ENCODE measurements around the gene C8G. TPM values are rescaled to one million over a fixed set of nuclear protein-coding genes. Genes with fewer than 3 reads are reported as not detected.

C8G gene
- total and polyA plus RNA-seq, 2 of the 13 experiments (the other 11 are each of a cell fraction or from before 2014, with no cell fraction given) = 4.9 to 12.8 TPM

DNA sequence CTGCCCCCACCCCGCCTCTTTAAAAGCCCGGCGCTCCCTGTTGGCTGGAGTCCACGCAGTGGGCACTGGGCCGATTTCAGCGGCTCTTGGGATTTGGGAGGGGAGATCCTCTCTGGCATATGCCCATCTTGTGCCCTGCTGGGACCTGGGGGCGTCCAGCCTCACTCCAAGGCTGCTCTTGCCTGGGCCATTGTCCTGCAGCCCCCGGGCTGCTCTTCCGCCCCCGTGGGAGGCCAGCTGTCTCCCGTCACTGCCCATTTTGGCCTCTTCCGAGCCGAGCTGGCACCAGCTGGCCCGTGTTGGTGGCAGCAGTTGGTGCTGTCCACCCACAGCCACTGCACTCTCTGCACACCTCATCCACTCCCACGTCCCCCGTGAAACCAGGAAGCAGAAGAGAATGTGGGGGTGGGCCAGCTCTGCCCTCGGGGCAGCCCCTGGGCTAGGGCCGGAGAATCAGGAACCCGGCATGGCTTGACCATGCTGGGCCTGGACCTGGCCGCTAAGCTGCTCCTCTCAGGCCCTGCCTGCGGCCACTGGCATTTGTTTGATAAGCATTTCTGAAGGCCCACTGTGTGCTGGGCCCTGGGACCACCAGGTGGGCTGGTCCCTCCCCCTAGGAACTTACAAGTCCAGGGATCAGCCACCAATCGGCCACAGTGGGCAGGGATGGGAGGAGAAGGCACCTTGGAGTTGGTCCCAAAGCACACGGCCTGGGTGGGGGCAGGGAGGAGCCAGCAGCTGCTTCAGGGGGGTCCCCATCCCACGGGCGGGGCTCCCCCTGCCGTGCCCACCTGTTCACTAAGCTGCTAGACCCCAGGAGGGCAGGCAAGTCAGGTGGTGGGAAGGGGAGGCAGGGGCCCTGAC lies 2.2 kb downstream of the C8G start (continued):
- TF ChIP-seq, protein P1, sequence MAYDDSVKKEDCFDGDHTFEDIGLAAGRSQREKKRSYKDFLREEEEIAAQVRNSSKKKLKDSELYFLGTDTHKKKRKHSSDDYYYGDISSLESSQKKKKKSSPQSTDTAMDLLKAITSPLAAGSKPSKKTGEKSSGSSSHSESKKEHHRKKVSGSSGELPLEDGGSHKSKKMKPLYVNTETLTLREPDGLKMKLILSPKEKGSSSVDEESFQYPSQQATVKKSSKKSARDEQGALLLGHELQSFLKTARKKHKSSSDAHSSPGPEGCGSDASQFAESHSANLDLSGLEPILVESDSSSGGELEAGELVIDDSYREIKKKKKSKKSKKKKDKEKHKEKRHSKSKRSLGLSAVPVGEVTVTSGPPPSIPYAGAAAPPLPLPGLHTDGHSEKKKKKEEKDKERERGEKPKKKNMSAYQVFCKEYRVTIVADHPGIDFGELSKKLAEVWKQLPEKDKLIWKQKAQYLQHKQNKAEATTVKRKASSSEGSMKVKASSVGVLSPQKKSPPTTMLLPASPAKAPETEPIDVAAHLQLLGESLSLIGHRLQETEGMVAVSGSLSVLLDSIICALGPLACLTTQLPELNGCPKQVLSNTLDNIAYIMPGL (CRISPR knock-in tag; IDR thresholded peaks at IDR 0.05; ENCODE audit: borderline replicate concordance in 1 of 2, low read depth in 1 of 2) = 0 out of 4 replicates have a peak, but pooled peaks of 1 of the 2 experiments have one; percentile 13
- TF ChIP-seq KDM2A (CRISPR knock-in tag; IDR thresholded peaks at IDR 0.05; ENCODE audit: borderline replicate concordance, low read depth) = 0 out of 2 replicates have a peak, but pooled peaks have one; percentile 3
- no peak for TF ChIP-seq ZNF230 (CRISPR knock-in tag; IDR thresholded peaks at IDR 0.05)
- TF ChIP-seq NR2C2 (CRISPR knock-in tag; IDR thresholded peaks at IDR 0.05; ENCODE audit: borderline replicate concordance) = no peak
- TF ChIP-seq, protein P2, sequence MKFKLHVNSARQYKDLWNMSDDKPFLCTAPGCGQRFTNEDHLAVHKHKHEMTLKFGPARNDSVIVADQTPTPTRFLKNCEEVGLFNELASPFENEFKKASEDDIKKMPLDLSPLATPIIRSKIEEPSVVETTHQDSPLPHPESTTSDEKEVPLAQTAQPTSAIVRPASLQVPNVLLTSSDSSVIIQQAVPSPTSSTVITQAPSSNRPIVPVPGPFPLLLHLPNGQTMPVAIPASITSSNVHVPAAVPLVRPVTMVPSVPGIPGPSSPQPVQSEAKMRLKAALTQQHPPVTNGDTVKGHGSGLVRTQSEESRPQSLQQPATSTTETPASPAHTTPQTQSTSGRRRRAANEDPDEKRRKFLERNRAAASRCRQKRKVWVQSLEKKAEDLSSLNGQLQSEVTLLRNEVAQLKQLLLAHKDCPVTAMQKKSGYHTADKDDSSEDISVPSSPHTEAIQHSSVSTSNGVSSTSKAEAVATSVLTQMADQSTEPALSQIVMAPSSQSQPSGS (CRISPR knock-in tag; IDR thresholded peaks at IDR 0.05) = no peak
- peak; percentile 25 for TF ChIP-seq AGO2 (optimal IDR thresholded peaks at IDR 0.05; ENCODE audit: low read depth, low read length)
